DMS53 treated with DMSO at 0.1 percent for 48 hours (cell line): ENCODE measurements around the gene MAVS.
"Not testable (repeated sequence)": the region's sequence is repeated elsewhere in the genome, so short reads cannot be mapped to it uniquely, and the experiment has no call there.

Experiments used
- DNase-seq: peaks from one replicate; lab custom pipeline; 2025; ENCODE audit not compliant: unreplicated experiment; lab: John Stamatoyannopoulos, UW

MAVS gene

DNA sequence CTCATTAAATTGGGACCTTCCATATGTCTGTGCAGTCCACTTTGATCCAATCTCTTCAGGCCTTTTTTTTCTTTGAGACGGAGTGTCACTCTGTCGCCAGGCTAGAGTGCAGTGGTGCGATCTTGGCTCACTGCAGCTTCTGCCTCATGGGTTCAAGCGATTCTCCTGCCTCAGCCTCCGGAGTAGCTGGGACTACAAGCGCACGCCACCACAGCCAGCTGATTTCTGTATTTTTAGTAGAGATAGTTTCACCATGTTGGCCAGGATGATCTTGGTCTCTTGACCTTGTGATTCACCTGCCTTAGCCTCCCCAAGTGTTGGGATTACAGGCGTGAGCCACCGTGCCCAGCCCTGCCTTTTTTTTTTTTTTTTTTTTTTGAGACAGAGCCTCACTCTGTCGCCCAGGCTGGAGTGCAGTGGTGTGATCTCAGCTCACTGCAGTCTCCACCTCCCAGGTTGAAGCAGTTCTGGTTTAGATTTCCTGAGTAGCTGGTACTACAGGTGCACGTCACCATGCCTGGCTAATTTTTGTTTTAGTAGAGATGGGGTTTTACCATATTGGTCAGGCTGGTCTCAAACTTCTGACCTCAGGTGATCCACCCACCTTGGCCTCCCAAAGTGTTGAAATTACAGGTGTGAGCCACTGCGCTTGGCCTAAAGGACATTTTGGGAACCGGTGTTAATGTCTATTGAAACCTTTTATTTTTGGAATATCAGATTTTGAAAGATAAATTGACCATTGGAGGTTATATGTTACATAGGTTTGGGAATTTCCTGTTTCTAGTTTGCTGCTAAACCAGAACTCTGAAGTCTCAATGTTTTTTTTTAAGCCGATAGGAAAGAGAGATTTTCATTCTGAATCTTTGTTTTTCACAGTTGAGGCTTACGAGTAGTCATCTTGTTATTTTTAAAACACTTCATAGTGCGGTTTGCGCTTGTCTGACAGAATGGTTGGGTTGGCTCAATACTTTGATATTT, 60.4 kb downstream of the MAVS start:
- not testable (repeated sequence) for DNase-seq

- DNase-seq = no peak
These were observed 62.0 kb downstream of the MAVS start for GRCh38 chr20:3908667-3909066.

GRCh38 chr20:3909952-3910366, 63.3 kb downstream of the MAVS start:
- no peak for DNase-seq

DNA sequence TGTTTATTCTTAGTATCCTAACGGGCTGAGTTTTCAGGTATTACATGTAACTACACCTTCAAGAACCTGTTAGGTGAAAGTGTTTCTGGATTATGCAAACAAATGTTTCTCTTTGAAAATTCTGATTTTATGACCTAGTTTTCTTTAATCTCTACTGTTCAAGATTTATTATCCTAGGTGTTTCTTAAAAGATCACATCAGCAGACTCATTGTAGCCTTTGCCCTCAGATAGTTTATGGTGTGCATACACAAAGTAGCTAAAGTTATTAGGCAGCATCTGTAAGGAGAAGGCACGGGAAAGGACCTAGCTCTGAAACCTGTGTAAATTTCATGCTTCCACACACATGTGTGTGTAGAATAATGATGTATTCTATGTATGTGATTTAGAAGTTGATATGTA, 64.2 kb downstream of the MAVS start:
- no peak for DNase-seq

- DNase-seq = no peak
These were observed 65.3 kb downstream of the MAVS start for GRCh38 chr20:3911956-3912355.

DNA sequence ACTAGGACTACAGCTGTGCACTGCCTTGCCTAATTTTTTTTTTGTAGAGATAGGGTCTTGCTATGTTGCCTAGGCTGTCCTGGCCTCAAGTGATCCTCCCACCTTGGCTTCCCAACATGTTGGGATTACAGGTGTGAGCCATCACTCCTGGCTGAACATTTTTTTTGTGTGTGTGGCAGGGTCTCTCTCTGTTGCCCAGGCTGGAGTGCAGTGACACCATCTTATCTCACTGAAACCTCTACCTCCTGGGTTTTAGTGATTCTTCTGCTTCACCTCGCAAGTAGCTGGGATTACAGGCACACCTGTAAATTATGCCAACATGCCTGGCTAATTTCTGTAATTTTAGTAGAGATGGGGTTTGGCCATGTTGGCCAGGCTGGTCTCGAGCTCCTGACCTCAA, 67.8 kb downstream of the MAVS start:
- no peak for DNase-seq

- no peak for DNase-seq
These were observed 69.1 kb downstream of the MAVS start for GRCh38 chr20:3915691-3916090.

DNA sequence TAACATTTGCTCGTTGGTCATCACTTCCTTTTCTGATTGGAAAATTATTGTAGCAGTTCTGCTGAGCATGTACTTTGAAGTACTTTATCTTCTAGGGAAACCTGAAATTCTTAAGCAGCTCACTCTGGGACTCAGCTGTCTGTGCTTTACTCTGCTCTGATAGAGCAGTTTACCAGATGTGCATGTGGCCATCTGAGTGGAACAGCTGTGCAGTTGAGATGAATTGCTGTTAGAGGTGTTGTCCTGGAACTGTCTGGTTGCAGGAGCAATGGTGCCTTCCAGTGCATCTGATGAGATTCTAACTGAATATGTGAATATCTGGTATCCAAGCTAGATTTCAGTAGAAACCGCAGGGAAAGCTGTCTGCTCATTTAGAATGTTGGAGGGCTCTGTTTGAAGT, 69.7 kb downstream of the MAVS start:
- no peak for DNase-seq

DNA sequence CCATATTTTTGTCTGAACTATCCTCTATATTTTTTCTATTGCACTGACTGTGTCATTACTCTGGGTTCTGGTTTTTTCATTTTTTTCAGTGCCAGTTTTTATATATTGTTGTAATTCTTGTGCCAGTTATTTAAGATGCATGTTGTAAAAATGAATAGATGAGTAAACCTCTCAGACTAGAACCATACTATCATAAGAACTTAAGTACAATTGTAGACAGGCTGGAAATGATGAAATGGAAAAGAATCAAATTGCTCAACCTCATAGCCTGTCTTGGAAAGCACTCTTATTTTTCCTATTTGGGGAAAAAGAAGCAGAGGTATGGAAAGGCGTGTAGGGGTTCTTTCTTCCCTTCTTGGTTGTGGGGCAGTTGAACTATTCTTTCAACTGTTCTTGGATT, 72.7 kb downstream of the MAVS start:
- DNase-seq = no peak

DNA sequence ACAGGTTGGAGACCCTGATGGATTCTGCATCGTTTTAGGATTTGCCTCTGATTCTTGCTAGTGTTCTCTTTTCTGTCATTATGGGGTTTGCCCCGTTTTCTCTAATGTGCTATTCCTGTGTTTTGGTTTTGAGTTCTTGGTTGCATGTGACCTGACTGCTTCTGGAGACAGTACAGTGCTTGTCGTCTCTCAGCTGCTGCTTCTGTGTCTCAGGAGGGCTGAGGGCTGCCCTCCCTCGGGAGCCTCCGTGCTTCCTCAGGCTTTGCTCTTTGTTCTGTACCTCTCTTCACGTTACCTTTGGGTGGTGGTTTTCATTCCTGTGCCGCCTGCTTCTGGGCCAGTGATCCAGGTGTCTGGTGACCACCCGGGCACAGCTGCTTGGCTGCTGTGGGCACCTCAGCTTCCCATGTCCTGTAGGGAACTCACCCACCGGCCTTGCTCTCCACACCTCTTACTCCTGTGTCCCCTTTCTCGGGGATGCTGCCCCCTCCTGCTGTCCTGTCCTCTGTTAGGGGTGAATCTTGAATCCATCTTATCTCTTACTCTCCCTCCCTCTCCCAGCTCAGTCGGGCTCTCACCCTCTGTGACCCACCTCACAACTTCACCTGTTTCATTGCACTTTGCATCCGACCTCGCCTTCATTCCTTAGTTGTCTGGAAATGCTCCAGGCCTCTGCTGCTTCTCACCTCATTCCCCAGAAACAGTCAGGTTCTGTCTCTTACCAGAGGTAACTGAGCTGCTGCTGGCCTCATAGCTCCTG, 75.8 kb downstream of the MAVS start:
- DNase-seq = no peak

GRCh38 chr20:3922983-3923339, 76.3 kb downstream of the MAVS start:
- DNase-seq = no peak

GRCh38 chr20:3923818-3924217, 77.2 kb downstream of the MAVS start:
- DNase-seq = no peak

DNA sequence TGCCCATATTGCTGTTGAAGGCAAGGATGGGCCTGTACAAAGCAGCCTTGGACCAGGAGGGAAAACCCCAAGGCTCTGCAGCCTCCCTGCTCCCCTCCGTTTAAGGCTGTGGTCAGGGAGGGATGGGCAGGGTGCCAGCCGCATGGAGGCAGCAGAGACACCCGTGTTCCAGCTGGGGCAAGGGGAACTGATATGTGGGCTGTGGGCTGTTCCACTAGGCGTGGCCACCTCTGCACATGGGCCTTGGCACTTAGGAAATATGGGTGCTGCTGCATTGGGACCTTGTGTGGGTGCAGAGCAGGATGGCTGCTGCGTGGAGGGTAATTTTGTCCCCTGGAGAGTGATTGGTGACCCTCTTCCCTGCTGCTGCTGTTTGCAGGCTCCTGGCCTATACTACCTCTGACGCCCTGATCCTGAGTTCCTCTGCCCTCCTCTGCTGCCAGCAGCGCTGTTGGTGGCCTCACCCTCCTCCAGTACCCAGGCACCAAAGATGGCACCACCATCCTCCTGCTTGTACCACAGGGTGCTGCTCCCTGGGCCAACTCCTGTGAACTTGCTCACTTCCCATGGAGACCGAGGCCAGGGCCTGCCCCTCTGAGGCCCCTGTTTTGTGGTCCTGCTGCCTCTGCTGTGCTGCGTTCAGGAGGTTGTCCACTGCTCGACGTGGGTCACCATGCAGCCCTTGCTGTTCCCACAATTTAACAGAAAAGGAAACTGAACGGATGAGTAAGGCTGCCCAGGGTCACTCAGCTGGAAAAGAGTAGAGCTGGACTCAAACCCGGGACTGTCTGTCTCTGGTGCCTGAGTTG, 77.9 kb downstream of the MAVS start:
- no peak for DNase-seq

GRCh38 chr20:3925113-3925695, 78.6 kb downstream of the MAVS start:
- no peak for DNase-seq
